ENCODE results near the gene LXN.
"Not testable (repeated sequence)": the region's sequence is repeated elsewhere in the genome, so short reads cannot be mapped to it uniquely, and the experiment has no call there.

LXN gene

DNA sequence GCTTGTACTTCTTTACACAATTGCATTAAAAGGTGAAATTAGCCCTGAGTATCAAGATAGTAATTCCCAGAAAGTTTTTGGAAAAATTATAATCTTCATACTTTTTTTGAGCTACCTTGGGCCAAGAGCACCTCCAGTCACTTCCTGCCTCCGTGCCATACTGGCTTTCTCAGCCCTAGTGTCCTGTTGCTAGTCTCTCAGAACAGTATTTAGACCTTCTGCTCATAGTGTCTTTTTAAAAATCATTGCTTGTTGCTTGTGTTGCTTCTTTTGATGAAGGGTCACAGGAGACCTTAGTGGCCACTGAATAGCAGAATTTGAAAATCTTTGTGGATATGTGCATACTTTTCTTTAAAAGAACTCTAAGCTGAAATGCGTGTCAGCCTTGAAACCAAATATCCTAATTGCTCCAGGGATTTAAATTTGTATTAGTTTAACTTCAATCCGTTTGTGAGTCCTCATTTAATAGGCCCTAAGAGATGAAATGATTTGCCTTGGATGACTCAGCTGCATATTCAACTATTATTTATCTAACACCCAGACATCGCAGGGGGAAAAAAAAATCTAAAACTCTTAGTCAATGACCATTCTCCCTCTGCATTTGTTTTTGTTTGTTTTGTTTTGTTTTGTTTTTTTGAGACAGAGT lies 29.1 kb upstream of the LXN start:
- Histone ChIP-seq H3K36me3 (ENCODE audit: insufficient read depth, low read length) (no peaks in the 10 kb centered on the region), H3K9me3 (replicated peaks; ENCODE audit: low read length) (no peaks in the 10 kb centered on the region), H3K27me3 (ENCODE audit: control insufficient read depth, insufficient read depth, low read length) (no peaks in the 10 kb centered on the region), H3K4me3 (ENCODE audit: low read length) (no peak overlapping the region), H3K4me2 (ENCODE audit: low read length) (peak overlapping the region; percentile 24), H3K9ac (ENCODE audit: low read depth, low read length) (peak overlapping the region; percentile 15), H3K4me1 (ENCODE audit: control insufficient read depth, insufficient read depth, low read length) (peaks cover 39% of the 10 kb centered on the region)

DNA sequence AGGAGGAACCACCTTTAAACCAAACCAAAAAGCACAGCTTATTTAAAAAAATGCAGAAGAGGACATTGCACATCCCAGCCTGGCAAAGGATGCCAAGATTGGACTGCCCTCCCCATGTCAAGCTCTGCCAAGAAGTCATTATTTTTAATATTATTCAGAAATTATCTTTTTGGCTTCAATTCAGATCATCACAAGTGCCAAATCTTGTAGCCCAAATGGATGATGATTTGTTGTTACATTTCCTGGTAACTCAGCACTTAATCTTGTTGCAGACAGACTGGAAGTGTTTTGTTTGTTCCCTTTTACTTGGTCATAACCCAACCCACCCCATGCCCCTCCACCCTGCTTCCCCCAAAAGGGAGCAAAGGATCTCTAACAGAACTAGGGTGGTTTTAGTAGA lies 28.1 kb upstream of the LXN start:
- Histone ChIP-seq H3K27me3 (ENCODE audit: control insufficient read depth, insufficient read depth, low read length) (no peaks in the 10 kb centered on the region), H3K4me3 (ENCODE audit: low read length) (no peak overlapping the region), H3K9ac (ENCODE audit: low read depth, low read length) (no peak overlapping the region), H3K4me2 (ENCODE audit: low read length) (no peak overlapping the region), H3K9me3 (replicated peaks; ENCODE audit: low read length) (no peaks in the 10 kb centered on the region), H3K4me1 (ENCODE audit: control insufficient read depth, insufficient read depth, low read length) (peaks cover 39% of the 10 kb centered on the region), H3K36me3 (ENCODE audit: insufficient read depth, low read length) (no peaks in the 10 kb centered on the region)

DNA sequence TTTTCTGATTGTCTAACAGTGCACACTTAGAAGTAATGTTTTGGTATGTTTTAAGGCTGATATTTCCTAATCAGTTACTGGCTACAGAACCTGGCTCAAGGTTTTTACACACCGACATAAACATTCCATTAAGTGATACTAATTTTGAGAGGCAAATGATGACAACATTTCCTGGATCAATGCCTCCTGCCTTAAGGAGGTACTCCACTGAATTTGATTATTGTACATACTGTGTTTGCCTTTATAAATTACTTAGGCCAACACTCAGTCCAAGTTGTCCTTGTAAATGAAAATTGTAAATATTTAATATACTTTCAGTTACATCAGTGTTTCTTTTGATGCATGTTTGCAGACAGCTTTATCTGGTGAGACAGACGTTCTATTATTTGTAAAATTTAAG lies 24.2 kb upstream of the LXN start:
- H3K4me3 ChIP-seq (ENCODE audit: low read length): no peak overlapping the region
- H3K27me3 ChIP-seq (ENCODE audit: control insufficient read depth, insufficient read depth, low read length): no peaks in the 10 kb centered on the region
- H3K36me3 ChIP-seq (ENCODE audit: insufficient read depth, low read length): peaks cover 18% of the 10 kb centered on the region
- H3K4me2 ChIP-seq (ENCODE audit: low read length): no peak overlapping the region
- no peaks in the 10 kb centered on the region for H3K9me3 ChIP-seq (replicated peaks; ENCODE audit: low read length)
- H3K9ac ChIP-seq (ENCODE audit: low read depth, low read length): no peak overlapping the region
- H3K4me1 ChIP-seq (ENCODE audit: control insufficient read depth, insufficient read depth, low read length): peaks cover 16% of the 10 kb centered on the region

DNA sequence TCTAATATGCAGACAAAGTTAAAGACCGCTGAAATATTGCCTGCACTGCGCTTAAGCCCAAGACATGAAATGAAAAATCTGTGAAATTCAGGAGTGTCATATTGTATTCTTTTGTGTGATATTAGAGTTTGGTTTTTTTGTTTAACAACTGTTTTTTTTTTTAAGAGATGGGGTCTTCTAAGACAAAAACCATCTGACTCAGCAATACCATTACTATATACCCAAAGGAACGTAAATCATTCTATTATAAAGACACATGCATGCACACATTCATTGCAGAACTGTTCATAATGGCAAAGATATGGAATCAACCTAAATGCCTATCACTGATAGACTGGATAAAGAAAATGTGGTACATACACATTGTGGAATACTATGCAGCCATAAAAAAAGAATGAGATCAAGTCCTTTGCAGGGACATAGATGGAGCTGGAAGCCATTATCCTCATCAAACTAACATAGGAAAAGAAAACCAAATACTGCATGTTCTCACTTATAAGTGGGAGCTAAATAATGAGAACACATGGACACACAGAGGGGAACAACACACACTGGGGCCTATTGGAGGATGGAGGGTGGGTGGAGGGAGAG lies 21.5 kb upstream of the LXN start:
- H3K9me3 ChIP-seq (replicated peaks; ENCODE audit: low read length); H3K4me1 ChIP-seq (ENCODE audit: control insufficient read depth, insufficient read depth, low read length); H3K27me3 ChIP-seq (ENCODE audit: control insufficient read depth, insufficient read depth, low read length); H3K4me3 ChIP-seq (ENCODE audit: low read length); H3K4me2 ChIP-seq (ENCODE audit: low read length); H3K9ac ChIP-seq (ENCODE audit: low read depth, low read length): not testable (repeated sequence)
- H3K36me3 ChIP-seq (ENCODE audit: insufficient read depth, low read length): peaks cover 29% of the 10 kb centered on the region

DNA sequence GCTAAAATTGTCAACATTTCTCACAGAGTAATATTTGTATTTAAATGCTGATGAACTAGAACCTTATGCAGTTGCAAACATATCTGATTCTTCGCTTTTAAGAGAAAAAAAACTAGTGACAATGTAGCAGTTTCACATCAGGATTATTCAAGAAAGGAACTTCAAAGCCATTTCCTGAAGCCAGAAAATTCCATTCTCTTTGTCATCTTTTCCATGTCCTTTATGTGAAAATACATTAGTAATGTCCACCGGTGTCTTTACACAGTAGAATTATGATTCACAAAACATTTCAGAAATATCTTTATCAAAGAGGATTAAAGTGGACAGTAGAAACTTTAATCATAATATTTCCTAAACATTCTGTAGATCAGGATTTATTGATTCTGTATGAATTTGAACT lies 12.7 kb upstream of the LXN start:
- Histone ChIP-seq H3K4me3 (ENCODE audit: low read length) (no peak overlapping the region), H3K4me1 (ENCODE audit: control insufficient read depth, insufficient read depth, low read length) (peaks cover 8% of the 10 kb centered on the region), H3K9me3 (replicated peaks; ENCODE audit: low read length) (no peaks in the 10 kb centered on the region), H3K9ac (ENCODE audit: low read depth, low read length) (no peak overlapping the region), H3K36me3 (ENCODE audit: insufficient read depth, low read length) (peaks cover 5% of the 10 kb centered on the region), H3K27me3 (ENCODE audit: control insufficient read depth, insufficient read depth, low read length) (no peaks in the 10 kb centered on the region), H3K4me2 (ENCODE audit: low read length) (no peak overlapping the region)

DNA sequence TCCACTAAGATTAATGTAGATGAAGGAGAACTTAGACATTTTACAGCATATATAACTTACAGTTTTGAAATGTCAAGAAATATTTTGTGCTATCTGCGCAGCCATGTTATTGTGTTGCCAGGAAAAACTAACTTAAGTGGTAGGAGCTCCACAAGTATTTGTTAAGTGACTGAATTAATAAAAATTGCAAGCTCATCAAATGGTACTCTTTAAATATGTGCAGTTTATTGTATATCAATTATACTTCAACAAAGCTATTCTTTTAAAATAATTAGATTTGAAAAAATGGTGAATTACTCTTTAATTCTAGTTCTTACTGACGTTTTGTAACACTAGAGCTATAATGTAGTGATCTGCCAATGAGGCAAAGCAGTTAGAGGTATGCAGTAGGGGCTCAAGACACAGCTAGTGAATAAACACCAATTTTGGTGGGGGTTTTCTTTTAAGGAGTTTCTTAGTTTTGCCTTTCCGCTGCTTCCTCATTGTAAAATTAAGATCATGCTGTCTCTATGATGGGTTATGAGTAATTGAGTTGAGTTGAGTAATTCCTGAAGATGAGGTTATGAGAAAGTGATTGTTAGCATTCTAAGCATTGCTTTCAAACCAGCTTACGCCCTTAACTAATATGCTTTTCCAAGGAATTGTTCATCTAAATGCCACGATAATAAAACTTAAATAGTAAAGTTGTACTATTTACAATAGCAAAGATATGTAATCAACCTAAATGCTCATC lies 10.9 kb upstream of the LXN start:
- no peaks in the 10 kb centered on the region for H3K9me3 ChIP-seq (replicated peaks; ENCODE audit: low read length)
- peaks cover 12% of the 10 kb centered on the region for H3K36me3 ChIP-seq (ENCODE audit: insufficient read depth, low read length)
- no peaks in the 10 kb centered on the region for H3K27me3 ChIP-seq (ENCODE audit: control insufficient read depth, insufficient read depth, low read length)
- peak overlapping the region; percentile 33 for H3K9ac ChIP-seq (ENCODE audit: low read depth, low read length)
- peak overlapping the region; percentile 26 for H3K4me2 ChIP-seq (ENCODE audit: low read length)
- peaks cover 17% of the 10 kb centered on the region for H3K4me1 ChIP-seq (ENCODE audit: control insufficient read depth, insufficient read depth, low read length)
- H3K4me3 ChIP-seq (ENCODE audit: low read length): no peak overlapping the region

DNA sequence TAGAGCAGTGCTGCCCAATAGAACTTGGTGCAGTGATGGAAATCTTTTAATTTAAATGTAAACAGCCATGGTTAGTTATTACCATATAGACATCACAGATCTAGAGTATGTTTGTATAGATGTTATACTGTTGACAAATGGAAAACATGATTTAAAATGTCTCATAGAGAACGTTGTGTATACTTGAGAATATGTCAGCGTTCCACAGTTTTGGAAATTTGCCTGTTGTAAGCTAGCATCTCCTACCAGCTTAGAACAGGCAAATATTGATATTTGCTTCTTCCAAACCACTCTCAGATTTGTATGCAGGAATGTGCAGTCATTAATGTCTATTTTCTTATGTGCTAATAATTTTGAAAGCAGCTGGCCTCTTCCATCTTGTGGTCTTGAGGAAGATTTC lies 8.4 kb upstream of the LXN start:
- Histone ChIP-seq H3K4me2 (ENCODE audit: low read length) (no peak overlapping the region), H3K9me3 (replicated peaks; ENCODE audit: low read length) (no peaks in the 10 kb centered on the region), H3K9ac (ENCODE audit: low read depth, low read length) (no peak overlapping the region), H3K36me3 (ENCODE audit: insufficient read depth, low read length) (peaks cover 19% of the 10 kb centered on the region), H3K27me3 (ENCODE audit: control insufficient read depth, insufficient read depth, low read length) (no peaks in the 10 kb centered on the region), H3K4me3 (ENCODE audit: low read length) (no peak overlapping the region), H3K4me1 (ENCODE audit: control insufficient read depth, insufficient read depth, low read length) (peaks cover 17% of the 10 kb centered on the region)

DNA sequence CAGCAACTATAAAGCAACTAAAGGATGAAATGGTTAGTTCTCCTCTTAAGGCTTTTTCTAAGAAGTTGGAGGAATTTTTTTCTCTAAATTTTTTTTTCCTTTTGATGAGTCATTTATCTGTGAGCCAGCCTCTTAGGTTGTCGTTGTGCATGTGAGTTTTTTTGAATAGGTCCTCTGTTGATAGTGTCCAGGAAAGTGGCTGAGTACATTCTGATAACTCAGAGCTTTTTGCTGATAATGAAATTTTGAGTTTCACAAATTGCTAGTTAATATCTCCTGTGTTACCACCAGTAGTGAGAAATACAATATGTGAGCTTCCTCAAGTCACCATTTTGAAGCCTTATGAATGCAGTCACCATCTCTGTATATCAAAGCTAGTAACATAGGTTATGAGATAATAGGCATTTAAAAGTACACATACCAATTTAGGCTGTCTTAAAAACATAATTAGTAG lies 7.1 kb upstream of the LXN start:
- Histone ChIP-seq H3K9ac (ENCODE audit: low read depth, low read length) (no peak overlapping the region), H3K4me1 (ENCODE audit: control insufficient read depth, insufficient read depth, low read length) (peaks cover 17% of the 10 kb centered on the region), H3K27me3 (ENCODE audit: control insufficient read depth, insufficient read depth, low read length) (no peaks in the 10 kb centered on the region), H3K4me3 (ENCODE audit: low read length) (no peak overlapping the region), H3K9me3 (replicated peaks; ENCODE audit: low read length) (no peaks in the 10 kb centered on the region), H3K36me3 (ENCODE audit: insufficient read depth, low read length) (peaks cover 18% of the 10 kb centered on the region), H3K4me2 (ENCODE audit: low read length) (no peak overlapping the region)

DNA sequence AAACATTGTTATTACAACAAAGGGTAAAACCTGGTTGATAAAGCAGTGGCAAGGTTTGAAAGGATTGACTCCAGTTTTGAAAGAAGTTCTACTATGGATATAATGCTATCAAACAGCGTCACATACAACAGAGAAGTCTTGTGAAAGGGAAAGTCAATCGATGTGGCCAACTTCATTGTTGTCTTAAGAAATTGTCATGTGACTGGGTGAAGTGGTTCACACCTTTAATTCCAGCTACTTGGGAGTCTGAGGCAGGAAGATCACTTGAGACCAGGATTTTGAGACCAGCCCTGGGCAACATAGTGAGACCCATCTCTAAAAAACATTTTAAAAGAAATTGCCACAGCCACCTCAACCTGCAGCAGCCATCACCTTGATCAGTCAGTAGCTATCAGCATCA lies 6.2 kb upstream of the LXN start:
- peaks cover 13% of the 10 kb centered on the region for H3K4me1 ChIP-seq (ENCODE audit: control insufficient read depth, insufficient read depth, low read length)
- H3K36me3 ChIP-seq (ENCODE audit: insufficient read depth, low read length): peaks cover 17% of the 10 kb centered on the region
- H3K9me3 ChIP-seq (replicated peaks; ENCODE audit: low read length): no peaks in the 10 kb centered on the region
- H3K4me3 ChIP-seq (ENCODE audit: low read length): no peak overlapping the region
- H3K27me3 ChIP-seq (ENCODE audit: control insufficient read depth, insufficient read depth, low read length): no peaks in the 10 kb centered on the region
- no peak overlapping the region for H3K4me2 ChIP-seq (ENCODE audit: low read length)
- H3K9ac ChIP-seq (ENCODE audit: low read depth, low read length): no peak overlapping the region

DNA sequence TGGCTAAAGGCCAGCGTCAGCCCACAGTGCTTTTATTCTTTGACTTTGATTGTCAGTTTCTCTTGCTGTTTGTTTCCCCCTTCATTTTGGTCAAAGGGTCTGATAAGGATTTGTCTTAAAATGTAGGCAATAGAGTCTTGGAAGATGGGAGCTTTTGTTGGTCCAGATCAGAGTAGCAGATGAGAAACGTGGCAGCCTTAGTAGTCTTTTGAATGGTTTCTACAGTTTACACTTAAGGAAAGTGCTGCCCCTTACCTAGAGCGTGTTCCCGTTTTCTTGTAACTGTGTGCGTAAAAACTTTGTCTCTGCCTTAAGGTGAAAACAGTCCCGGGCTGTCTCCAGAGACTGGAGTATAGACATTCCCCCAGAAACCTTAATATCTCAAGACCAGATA lies 630 bp downstream of the LXN start:
- Histone ChIP-seq H3K4me3 (ENCODE audit: low read length) (no peak overlapping the region), H3K27me3 (ENCODE audit: control insufficient read depth, insufficient read depth, low read length) (no peaks in the 10 kb centered on the region), H3K4me2 (ENCODE audit: low read length) (no peak overlapping the region), H3K9me3 (replicated peaks; ENCODE audit: low read length) (no peaks in the 10 kb centered on the region), H3K36me3 (ENCODE audit: insufficient read depth, low read length) (peaks cover 37% of the 10 kb centered on the region), H3K9ac (ENCODE audit: low read depth, low read length) (no peak overlapping the region), H3K4me1 (ENCODE audit: control insufficient read depth, insufficient read depth, low read length) (no peaks in the 10 kb centered on the region)

DNA sequence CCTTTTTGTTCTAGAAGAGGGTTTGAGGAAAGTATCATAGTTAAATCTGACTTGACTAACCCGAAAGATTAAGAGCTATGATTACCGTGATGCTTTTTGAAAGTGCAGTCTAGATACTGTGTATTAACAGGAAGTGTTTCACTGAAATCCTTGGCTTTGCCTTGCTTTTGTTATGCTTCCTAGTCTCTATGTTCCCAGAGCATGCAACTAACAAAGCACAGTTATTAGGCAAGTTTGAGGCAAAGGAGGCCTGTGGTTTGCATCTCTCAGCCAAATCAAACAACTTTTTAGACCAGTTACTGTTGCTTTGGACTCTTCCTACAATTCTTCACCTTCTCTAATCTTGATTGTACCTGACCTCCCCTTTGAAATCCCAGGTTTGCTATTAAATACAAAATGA lies 3.9 kb downstream of the LXN start:
- peaks cover 57% of the 10 kb centered on the region for H3K36me3 ChIP-seq (ENCODE audit: insufficient read depth, low read length)
- H3K9ac ChIP-seq (ENCODE audit: low read depth, low read length): no peak overlapping the region
- no peaks in the 10 kb centered on the region for H3K9me3 ChIP-seq (replicated peaks; ENCODE audit: low read length)
- no peaks in the 10 kb centered on the region for H3K4me1 ChIP-seq (ENCODE audit: control insufficient read depth, insufficient read depth, low read length)
- H3K4me3 ChIP-seq (ENCODE audit: low read length): no peak overlapping the region
- H3K27me3 ChIP-seq (ENCODE audit: control insufficient read depth, insufficient read depth, low read length): no peaks in the 10 kb centered on the region
- H3K4me2 ChIP-seq (ENCODE audit: low read length): no peak overlapping the region

DNA sequence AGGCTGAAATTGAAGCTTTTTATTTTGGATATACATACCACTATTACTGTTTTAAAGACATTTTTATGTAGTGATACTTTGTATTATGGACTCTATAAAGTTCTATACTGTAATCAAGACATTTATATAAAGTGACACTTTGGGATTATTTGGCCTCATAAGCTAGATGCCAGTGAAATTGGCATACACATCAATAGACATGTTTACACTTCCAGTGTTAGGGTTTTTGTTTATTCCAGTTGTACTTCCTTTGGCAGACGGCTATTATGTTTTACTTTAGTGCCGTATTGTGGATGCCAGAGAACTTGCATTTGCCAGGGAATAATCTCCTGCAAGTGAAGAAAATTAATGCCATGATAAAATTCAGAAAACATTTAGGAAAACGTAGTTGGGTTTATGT lies 6.0 kb downstream of the LXN start:
- Histone ChIP-seq H3K4me2 (ENCODE audit: low read length) (no peak overlapping the region), H3K27me3 (ENCODE audit: control insufficient read depth, insufficient read depth, low read length) (no peaks in the 10 kb centered on the region), H3K9ac (ENCODE audit: low read depth, low read length) (no peak overlapping the region), H3K4me3 (ENCODE audit: low read length) (no peak overlapping the region), H3K4me1 (ENCODE audit: control insufficient read depth, insufficient read depth, low read length) (no peaks in the 10 kb centered on the region), H3K9me3 (replicated peaks; ENCODE audit: low read length) (no peaks in the 10 kb centered on the region), H3K36me3 (ENCODE audit: insufficient read depth, low read length) (peaks cover 61% of the 10 kb centered on the region)

Data from skeletal muscle satellite cell (primary cell).